Gastroesophageal sphincter (tissue), 3 donors: ENCODE measurements around the gene ECI2.

Experiments used
- POLR2AphosphoS5 ChIP-seq: sonication (generic); formaldehyde crosslinking; IDR thresholded peaks from one replicate; pipeline ENCODE4 v1.6.1; 2017; ENCODE audit warnings: antibody characterized with exemption
- TF ChIP-seq, protein P1 (sequence below), 4 experiments: fragments of 200-600 bp in 2 of 4; fragments of 450-650 bp in 2 of 4; sonication (generic) in 1 of 4; IDR thresholded peaks; one replicate each; pipeline ENCODE4 v1.5.1; 2017 to 2019; ENCODE audit warnings: antibody characterized with exemption in 4 of 4, mild to moderate bottlenecking in 2 of 4, moderate library complexity in 2 of 4

DNA sequence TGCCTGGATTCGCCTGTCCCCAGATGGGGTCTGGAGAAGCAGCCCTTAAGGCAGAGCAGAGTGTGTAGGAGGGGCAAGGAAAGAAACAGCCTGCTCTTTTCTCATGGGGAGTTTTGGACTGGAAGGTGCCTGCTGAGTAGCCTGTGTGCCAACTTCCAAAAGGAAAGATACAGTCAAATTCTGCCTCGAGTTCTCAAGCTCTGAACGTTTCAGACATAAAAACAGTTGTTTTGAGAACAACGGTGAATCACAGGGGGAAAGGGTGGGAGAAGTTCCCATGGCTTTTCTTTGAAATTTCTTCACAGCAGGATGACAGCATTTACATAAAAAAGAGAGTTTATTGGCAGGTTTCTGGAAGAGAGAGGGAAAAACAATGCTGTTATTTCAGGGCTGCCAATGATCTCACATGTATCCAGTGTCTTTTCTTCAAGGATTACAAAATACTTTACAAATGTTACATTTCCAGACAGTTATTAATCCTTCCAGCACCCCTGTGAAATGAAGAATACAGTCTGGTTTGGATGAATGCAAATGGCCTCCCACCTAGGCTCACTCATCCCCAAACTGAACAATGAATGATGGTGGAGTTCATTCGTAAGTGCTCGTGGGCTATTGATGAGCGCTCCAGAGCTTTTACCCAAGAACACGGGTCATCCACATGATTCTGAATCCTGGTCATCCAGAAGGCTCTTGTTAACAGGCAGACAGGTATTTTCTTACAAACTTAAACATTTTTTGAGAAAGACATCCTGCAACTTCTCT is 33.8 kb upstream of the ECI2 start:
- TF ChIP-seq POLR2AphosphoS5 = no peak
- TF ChIP-seq, protein P1, sequence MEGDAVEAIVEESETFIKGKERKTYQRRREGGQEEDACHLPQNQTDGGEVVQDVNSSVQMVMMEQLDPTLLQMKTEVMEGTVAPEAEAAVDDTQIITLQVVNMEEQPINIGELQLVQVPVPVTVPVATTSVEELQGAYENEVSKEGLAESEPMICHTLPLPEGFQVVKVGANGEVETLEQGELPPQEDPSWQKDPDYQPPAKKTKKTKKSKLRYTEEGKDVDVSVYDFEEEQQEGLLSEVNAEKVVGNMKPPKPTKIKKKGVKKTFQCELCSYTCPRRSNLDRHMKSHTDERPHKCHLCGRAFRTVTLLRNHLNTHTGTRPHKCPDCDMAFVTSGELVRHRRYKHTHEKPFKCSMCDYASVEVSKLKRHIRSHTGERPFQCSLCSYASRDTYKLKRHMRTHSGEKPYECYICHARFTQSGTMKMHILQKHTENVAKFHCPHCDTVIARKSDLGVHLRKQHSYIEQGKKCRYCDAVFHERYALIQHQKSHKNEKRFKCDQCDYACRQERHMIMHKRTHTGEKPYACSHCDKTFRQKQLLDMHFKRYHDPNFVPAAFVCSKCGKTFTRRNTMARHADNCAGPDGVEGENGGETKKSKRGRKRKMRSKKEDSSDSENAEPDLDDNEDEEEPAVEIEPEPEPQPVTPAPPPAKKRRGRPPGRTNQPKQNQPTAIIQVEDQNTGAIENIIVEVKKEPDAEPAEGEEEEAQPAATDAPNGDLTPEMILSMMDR (IDR thresholded peaks at IDR 0.05) = no peak
